Right lobe of liver (tissue), 6 donors: Measurements from ENCODE around the gene CAMK2D. TPM values are rescaled to one million over a fixed set of nuclear protein-coding genes. Genes with fewer than 3 reads are reported as not detected.

ENCODE experiments used
- ATAC-seq, 4 donors: fragments of 200-7000 bp; cut with Tn5 transposase; one replicate each; pipeline ENCODE4 v1.9.1; 2020; ENCODE audit warnings: mild to moderate bottlenecking in 4 of 4, moderate library complexity in 4 of 4
- DNase-seq, 3 donors: peaks; one replicate each; pipeline ENCODE4 v3.0.0-alpha.2; 2020
- H3K27ac ChIP-seq, 3 donors: fragments of 200-600 bp; one replicate each; pipeline ENCODE4 v1.8.0; 2022
- H3K27me3 ChIP-seq, 2 donors: fragments of 200-600 bp; one replicate each; pipeline ENCODE4 v1.8.0; 2022
- H3K36me3 ChIP-seq, 4 donors: fragments of 200-600 bp; sonication (generic) in 1 of 4; one replicate each; pipeline versions ENCODE4 v1.5.1 to v1.8.0; 2017 to 2022; ENCODE audit warnings: control low read depth in 1 of 4
- H3K4me1 ChIP-seq, 4 donors: fragments of 200-600 bp; sonication (generic) in 1 of 4; one replicate each; pipeline versions ENCODE4 v1.5.1 to v1.8.0; 2017 to 2022; ENCODE audit warnings: control low read depth in 1 of 4
- H3K4me3 ChIP-seq, 3 donors: fragments of 200-600 bp; one replicate each; pipeline ENCODE4 v1.8.0; 2022
- H3K9me3 ChIP-seq, 4 donors: fragments of 200-600 bp; sonication (generic) in 1 of 4; one replicate each; pipeline versions ENCODE4 v1.5.1 to v1.8.0; 2017 to 2022; ENCODE audit warnings: control low read depth in 1 of 4
- POLR2A ChIP-seq: fragments of 450-650 bp; IDR thresholded peaks from one replicate; pipeline ENCODE4 v1.6.1; 2017; ENCODE audit warnings: antibody characterized with exemption, mild to moderate bottlenecking
- WGBS: methylation state at CpG from one replicate; pipeline ENCODE4 v1.1.6; 2018; ENCODE audit warnings: low coverage, low lambda C conversion rate; ENCODE audit not compliant: insufficient coverage; ENCODE audit errors: missing lambda C conversion rate; 5-methylcytosine and 5-hydroxymethylcytosine counted together
- intact Hi-C, 2 donors: fragments of 100-400 bp; cut with DNase I; formaldehyde crosslinking; loops; one replicate each; pipeline versions ENCODE4 v1.11.2 to v1.14.1; 2022
- total RNA-seq, 6 experiments: library from RNA; depleted of rRNA in 2 of 6; stranded (reverse); fragments of >200 nt in 2 of 6; fragmentation: NEBNext Ultra II Directional in 3 of 6; extraction: Animal tissue kit (Norgen Biotek cat#: 25700) in 3 of 6; gene quantifications; one replicate each; pipeline versions ENCODE4 v1.1.0 to v1.2.4, GENCODE V29; 2016 to 2023
- TF ChIP-seq, protein P1 (sequence below), 4 donors: fragments of 200-600 bp in 3 of 4; fragments of 450-650 bp in 1 of 4; IDR thresholded peaks; one replicate each; pipeline versions ENCODE4 v1.5.1 to v1.8.0; 2016 to 2022; ENCODE audit warnings: antibody characterized with exemption in 4 of 4, mild to moderate bottlenecking in 2 of 4
- donor health status: DM: no; HTN: yes; CAD: no.
- donor health status: DM: no; HTN: no; CAD: no.
- donor health status: DM: no; HTN: no; CAD: no.
- donor health status: DM: no; HTN: yes; CAD: no.
- donor health status: DM: no; HTN: yes; CAD: no.

CAMK2D gene
- total RNA-seq, 6 experiments from 2014 or later = 17.0 to 30.6 (median 22.6) TPM

DNA sequence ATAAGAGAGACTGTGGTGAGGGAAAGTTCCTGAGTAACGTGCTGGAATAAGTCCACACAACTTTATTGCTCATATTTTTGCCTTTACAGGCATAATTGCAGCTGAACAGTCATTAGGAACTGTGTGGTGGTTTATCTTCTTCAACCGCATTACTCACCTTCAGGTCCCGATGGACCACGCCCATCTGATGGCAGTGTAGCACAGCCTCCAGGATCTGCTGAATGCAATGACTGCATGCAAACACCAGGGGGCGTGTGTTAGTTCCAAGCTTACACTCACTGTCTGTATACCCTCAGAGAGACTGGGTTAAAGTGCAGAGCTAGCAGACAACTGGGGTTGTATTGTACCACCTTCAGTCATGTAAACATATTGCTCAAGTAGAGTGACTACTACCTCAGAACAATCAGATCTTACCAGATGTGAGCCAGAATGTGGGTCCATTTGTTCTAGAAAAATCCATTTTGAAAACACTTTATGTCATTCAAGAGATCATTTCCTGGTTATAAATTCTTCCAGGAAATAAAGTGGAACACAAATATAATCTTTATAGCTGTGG, 214.0 kb downstream of the CAMK2D start:
- 7% methylated on average over 5 of the region's 5 CpGs for WGBS
- Histone ChIP-seq H3K4me1 (peaks cover 0 to 19% (median 4%) of the 10 kb centered on the region in 4 donors), H3K9me3 (no peaks in the 10 kb centered on the region), H3K27me3 (no peaks in the 10 kb centered on the region), H3K27ac (peak overlapping the region; percentile 65 to 78 (median 73)), H3K36me3 (no peaks in the 10 kb centered on the region), H3K4me3 (no peak overlapping the region)
- ATAC-seq (peak; percentile 100), DNase-seq (peak; percentile 86 to 91 (median 89))
- no peak for TF ChIP-seq POLR2A
- TF ChIP-seq, protein P1, sequence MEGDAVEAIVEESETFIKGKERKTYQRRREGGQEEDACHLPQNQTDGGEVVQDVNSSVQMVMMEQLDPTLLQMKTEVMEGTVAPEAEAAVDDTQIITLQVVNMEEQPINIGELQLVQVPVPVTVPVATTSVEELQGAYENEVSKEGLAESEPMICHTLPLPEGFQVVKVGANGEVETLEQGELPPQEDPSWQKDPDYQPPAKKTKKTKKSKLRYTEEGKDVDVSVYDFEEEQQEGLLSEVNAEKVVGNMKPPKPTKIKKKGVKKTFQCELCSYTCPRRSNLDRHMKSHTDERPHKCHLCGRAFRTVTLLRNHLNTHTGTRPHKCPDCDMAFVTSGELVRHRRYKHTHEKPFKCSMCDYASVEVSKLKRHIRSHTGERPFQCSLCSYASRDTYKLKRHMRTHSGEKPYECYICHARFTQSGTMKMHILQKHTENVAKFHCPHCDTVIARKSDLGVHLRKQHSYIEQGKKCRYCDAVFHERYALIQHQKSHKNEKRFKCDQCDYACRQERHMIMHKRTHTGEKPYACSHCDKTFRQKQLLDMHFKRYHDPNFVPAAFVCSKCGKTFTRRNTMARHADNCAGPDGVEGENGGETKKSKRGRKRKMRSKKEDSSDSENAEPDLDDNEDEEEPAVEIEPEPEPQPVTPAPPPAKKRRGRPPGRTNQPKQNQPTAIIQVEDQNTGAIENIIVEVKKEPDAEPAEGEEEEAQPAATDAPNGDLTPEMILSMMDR (IDR thresholded peaks at IDR 0.05) = peak; percentile 97 to 99 (median 99)
- intact Hi-C loops = no loop called here

DNA sequence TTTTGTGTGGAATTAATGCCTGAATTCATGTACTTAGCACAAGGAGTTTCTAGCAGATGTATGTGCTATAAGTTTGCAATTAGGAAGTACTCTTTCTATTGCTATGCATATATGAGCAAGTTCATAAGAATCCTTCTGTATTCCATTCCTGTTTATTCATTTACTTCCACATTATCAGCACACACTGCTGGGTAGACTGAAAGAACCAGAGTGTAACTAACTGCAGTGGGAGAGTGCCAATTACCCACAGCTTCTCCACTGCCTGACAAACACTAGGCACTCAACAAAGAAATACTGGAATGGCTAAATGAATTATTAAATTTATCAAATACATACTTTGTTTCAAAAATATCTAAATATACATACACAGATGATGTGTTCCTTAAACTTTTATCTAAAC, 219.6 kb downstream of the CAMK2D start:
- intact Hi-C loops = no loop called here
- H3K4me3 ChIP-seq = no peak overlapping the region
- no peak overlapping the region for H3K27ac ChIP-seq
- no peaks in the 10 kb centered on the region for H3K4me1 ChIP-seq
- H3K36me3 ChIP-seq = no peaks in the 10 kb centered on the region
- no peaks in the 10 kb centered on the region for H3K27me3 ChIP-seq
- ATAC-seq (no peak), DNase-seq (no peak)
- no peak for TF ChIP-seq POLR2A
- TF ChIP-seq, protein P1 (IDR thresholded peaks at IDR 0.05) = no peak
- H3K9me3 ChIP-seq = no peaks in the 10 kb centered on the region

DNA sequence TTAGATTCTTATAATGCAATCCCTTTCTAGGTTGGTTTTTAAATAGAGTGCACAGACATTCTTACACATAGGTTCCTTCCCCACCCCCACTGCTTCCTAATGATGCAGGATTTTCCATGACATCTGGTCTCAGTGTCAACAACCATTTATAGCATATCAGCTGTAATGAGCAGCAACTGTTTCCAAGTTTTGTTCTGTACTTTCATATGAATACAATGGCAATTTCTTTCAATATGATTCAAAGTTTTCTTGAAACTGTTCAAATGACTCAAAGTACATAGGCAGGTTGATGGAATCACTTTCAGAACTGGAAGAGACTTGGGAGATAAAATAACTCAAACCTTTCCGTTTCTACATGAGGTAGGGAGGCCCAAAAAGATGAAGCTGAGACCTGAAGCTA, 220.7 kb downstream of the CAMK2D start:
- H3K4me3 ChIP-seq = no peak overlapping the region
- H3K27me3 ChIP-seq = no peaks in the 10 kb centered on the region
- no peaks in the 10 kb centered on the region for H3K4me1 ChIP-seq
- peak in 2 of 4 donors; percentile 32 to 44 for ATAC-seq
- DNase-seq = no peak
- H3K27ac ChIP-seq = no peak overlapping the region
- H3K9me3 ChIP-seq = no peaks in the 10 kb centered on the region
- TF ChIP-seq, protein P1 (IDR thresholded peaks at IDR 0.05) = no peak
- no peak for TF ChIP-seq POLR2A
- 84% methylated on average over 1 of the region's 1 CpG for WGBS
- no peaks in the 10 kb centered on the region for H3K36me3 ChIP-seq
- intact Hi-C loops = no loop called here

DNA sequence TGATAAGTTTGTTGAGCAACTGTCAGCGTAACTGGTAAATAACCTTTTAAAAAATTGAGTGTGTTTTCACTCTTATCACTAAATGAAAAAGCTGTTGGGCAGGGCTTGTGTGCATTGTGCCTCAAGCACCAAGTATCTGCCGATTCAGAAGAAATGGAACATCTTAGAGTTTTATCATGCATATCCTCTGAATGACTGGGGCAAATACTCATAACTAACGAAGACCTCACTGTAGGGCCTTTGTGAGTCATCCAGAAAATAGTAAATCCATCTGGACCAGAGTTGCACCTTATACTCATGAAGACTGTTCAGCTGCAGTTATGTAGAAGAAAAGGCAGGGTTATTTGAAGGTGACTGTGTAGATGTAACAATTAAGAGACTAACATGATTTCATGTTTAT, 222.1 kb downstream of the CAMK2D start:
- H3K27me3 ChIP-seq = no peaks in the 10 kb centered on the region
- H3K27ac ChIP-seq = no peak overlapping the region
- DNase-seq = no peak
- 68% methylated on average over 3 of the region's 3 CpGs for WGBS
- ATAC-seq = no peak
- no peaks in the 10 kb centered on the region for H3K4me1 ChIP-seq
- H3K36me3 ChIP-seq = no peaks in the 10 kb centered on the region
- intact Hi-C loops = no loop called here
- TF ChIP-seq, protein P1 (IDR thresholded peaks at IDR 0.05) = no peak
- TF ChIP-seq POLR2A = no peak
- no peaks in the 10 kb centered on the region for H3K9me3 ChIP-seq
- H3K4me3 ChIP-seq = no peak overlapping the region

DNA sequence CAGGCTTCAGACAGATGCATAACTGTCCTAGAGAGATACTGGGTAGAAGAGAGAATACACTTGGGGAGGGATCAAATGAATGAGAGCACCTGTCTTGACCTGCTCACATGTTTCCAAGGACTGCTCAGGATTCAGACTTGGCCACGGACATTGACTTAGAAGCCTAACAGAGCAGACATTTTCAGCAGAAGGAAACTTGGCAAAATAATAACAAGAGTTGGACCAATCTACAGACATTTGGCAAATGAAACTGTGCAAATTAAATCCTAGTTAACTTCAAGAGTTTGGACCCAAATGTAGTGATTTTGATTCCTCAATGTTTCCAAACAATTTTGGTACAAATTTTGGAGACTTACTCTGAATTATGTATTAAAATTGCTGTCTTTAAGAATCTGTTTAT, 223.9 kb downstream of the CAMK2D start:
- ATAC-seq = no peak
- WGBS = 89% methylated on average over 1 of the region's 1 CpG

More for the DNA sequence above, 223.9 kb downstream of the CAMK2D start:
- H3K4me1 ChIP-seq = no peaks in the 10 kb centered on the region
- no peak overlapping the region for H3K4me3 ChIP-seq
- H3K27ac ChIP-seq = no peak overlapping the region
- intact Hi-C loops = no loop called here
- TF ChIP-seq, protein P1 (IDR thresholded peaks at IDR 0.05) = no peak
- no peak for TF ChIP-seq POLR2A
- DNase-seq = no peak
- H3K9me3 ChIP-seq = no peaks in the 10 kb centered on the region
- no peaks in the 10 kb centered on the region for H3K36me3 ChIP-seq
- no peaks in the 10 kb centered on the region for H3K27me3 ChIP-seq
